Prostate gland (tissue), 2 donors: ENCODE data around the gene PIF1.

Experiments used
- POLR2A ChIP-seq: fragments of 450-650 bp; IDR thresholded peaks from one replicate; pipeline ENCODE4 v1.6.1; 2016; ENCODE audit warnings: antibody characterized with exemption, mild to moderate bottlenecking
- TF ChIP-seq, protein P1 (sequence below), 4 experiments: fragments of 200-600 bp in 2 of 4; fragments of 450-650 bp in 2 of 4; sonication (generic) in 2 of 4; IDR thresholded peaks; 1 replicate in 3 of 4; 2 replicates in 1 of 4; pipeline ENCODE4 v1.5.1; 2016 to 2019; ENCODE audit warnings: antibody characterized with exemption in 4 of 4, mild to moderate bottlenecking in 2 of 4, moderate library complexity in 2 of 4

GRCh38 chr15:64857421-64857820 is 32.0 kb upstream of the PIF1 start:
- TF ChIP-seq POLR2A = no peak
- TF ChIP-seq, protein P1, sequence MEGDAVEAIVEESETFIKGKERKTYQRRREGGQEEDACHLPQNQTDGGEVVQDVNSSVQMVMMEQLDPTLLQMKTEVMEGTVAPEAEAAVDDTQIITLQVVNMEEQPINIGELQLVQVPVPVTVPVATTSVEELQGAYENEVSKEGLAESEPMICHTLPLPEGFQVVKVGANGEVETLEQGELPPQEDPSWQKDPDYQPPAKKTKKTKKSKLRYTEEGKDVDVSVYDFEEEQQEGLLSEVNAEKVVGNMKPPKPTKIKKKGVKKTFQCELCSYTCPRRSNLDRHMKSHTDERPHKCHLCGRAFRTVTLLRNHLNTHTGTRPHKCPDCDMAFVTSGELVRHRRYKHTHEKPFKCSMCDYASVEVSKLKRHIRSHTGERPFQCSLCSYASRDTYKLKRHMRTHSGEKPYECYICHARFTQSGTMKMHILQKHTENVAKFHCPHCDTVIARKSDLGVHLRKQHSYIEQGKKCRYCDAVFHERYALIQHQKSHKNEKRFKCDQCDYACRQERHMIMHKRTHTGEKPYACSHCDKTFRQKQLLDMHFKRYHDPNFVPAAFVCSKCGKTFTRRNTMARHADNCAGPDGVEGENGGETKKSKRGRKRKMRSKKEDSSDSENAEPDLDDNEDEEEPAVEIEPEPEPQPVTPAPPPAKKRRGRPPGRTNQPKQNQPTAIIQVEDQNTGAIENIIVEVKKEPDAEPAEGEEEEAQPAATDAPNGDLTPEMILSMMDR (IDR thresholded peaks at IDR 0.05) = no peak
